Measurements from ENCODE around the gene NFIA. TPM values are rescaled to one million over a fixed set of nuclear protein-coding genes. Genes with fewer than 3 reads are reported as not detected.

Gene NFIA
- total and polyA plus RNA-seq, 2 of the 13 experiments (the other 11 are each of a cell fraction or from before 2014, with no cell fraction given), result 14.7 to 28.5 TPM

GRCh38 chr1:61142726-61143500 is 60.6 kb downstream of the NFIA start:
- no peak overlapping the region for H3K27ac ChIP-seq (ENCODE audit: extremely low read length, insufficient read depth, low read length)

More at GRCh38 chr1:61142726-61143500, 60.6 kb downstream of the NFIA start:
- intact Hi-C loops (cut with micrococcal nuclease; ENCODE audit: unreplicated experiment) (loop anchor here (10.0 kb wide), 1 partner anchor 168 kb away; no protein-coding TSS in a partner anchor), in situ Hi-C loops (cut with HindIII; ENCODE audit: extremely low pct_ligation_motif_present, low pct_unique_long_range_greater_than_20kb) (no loop called here)
- Histone ChIP-seq H3K4me3 (replicated peaks in 1 of 3; ENCODE audit: insufficient read depth in 1 of 3, low read depth in 2 of 3, low read length in 3 of 3) (no peak overlapping the region), H2AFZ (ENCODE audit: low read length) (no peak overlapping the region), H3K4me1 (ENCODE audit: insufficient read depth, low read length) (peaks cover 66% of the 10 kb centered on the region), H3K9me3 (ENCODE audit: low read length) (no peaks in the 10 kb centered on the region), H3K79me2 (ENCODE audit: insufficient read depth, low read length) (peaks cover 93% of the 10 kb centered on the region), H3K4me2 (ENCODE audit: low read depth, low read length) (no peak overlapping the region), H3K36me3 (replicated peaks in 1 of 2; ENCODE audit: control insufficient read depth in 1 of 2, insufficient read depth in 2 of 2, low read length in 2 of 2) (peaks cover 3 to 21% of the 10 kb centered on the region in 2 experiments; a peak in 4 of 5 replicates), H3K27me3 (ENCODE audit: control insufficient read depth in 1 of 2, insufficient read depth in 2 of 2, low read length in 2 of 2) (no peaks in the 10 kb centered on the region), H3K9ac (ENCODE audit: insufficient read depth, low read depth, low read length) (no peak overlapping the region), H4K20me1 (ENCODE audit: insufficient read depth, low read length) (peaks cover 10% of the 10 kb centered on the region)
- no peak for DNase-seq (ENCODE audit: low spot score)
- BruUV-seq (replicated peaks), result no TSS peak
- FAIRE-seq, result no peak
- TF ChIP-seq ZNF770 (CRISPR knock-in tag; IDR thresholded peaks at IDR 0.05) (no peak), TCF7L2 (IDR thresholded peaks at IDR 0.05; ENCODE audit: low read depth, low read length) (no peak), FOXA3 (CRISPR knock-in tag; IDR thresholded peaks at IDR 0.05) (peak; percentile 28; the same call in 1 of the 2 replicates), FOXA1 (IDR thresholded peaks at IDR 0.05) (no peak), FOXA1 (CRISPR knock-in tag; IDR thresholded peaks at IDR 0.05) (0 out of 2 replicates have a peak, but pooled peaks have one; percentile 13), ZNF781 (CRISPR knock-in tag; IDR thresholded peaks at IDR 0.05; ENCODE audit: borderline replicate concordance, not compliant biosample characterization) (no peak), RBM22 (optimal IDR thresholded peaks at IDR 0.05; ENCODE audit: low read length) (peak; percentile 65), TERF1 (CRISPR knock-in tag; IDR thresholded peaks at IDR 0.05) (no peak), ZMYM4 (CRISPR knock-in tag; IDR thresholded peaks at IDR 0.05) (peak; percentile 34; the same call in 1 of the 2 replicates), ZBTB38 (CRISPR knock-in tag; IDR thresholded peaks at IDR 0.05) (0 out of 2 replicates have a peak, but pooled peaks have one; percentile 18), ELF3 (CRISPR knock-in tag; IDR thresholded peaks at IDR 0.05) (no peak), GATAD2A (CRISPR knock-in tag; IDR thresholded peaks at IDR 0.05) (no peak), HDAC6 (IDR thresholded peaks at IDR 0.05; ENCODE audit: low read depth, low read length) (no peak), ZBTB33 (CRISPR knock-in tag; IDR thresholded peaks at IDR 0.05) (peak; percentile 93)
- ChIA-PET CTCF (ENCODE audit: low intra/inter-chr PET ratio, low total read pairs) (no interaction called here), POLR2A (no interaction called here)
- no peak; the same call in 2 of the 3 replicates for ATAC-seq
- WGBS (ENCODE audit: low lambda C conversion rate), result 86% methylated on average over 8 of the region's 11 CpGs
